Neural progenitor cell (in vitro differentiated cells): Measurements from ENCODE around the gene LRRC28. TPM values are rescaled to one million over a fixed set of nuclear protein-coding genes. Genes with fewer than 3 reads are reported as not detected.

Experiments
- DNase-seq: peaks from one replicate; pipeline ENCODE4 v3.0.0-alpha.2; 2016; ENCODE audit warnings: low spot score
- H2AFZ ChIP-seq: fragments of 200-600 bp; sonication (generic); replicated peaks from 2 replicates; pipeline ENCODE4 v1.6.1; 2016; ENCODE audit warnings: antibody characterized with exemption
- H3F3A ChIP-seq: fragments of 200-600 bp; sonication (generic); 2 replicates; pipeline ENCODE4 v1.6.1; 2016; ENCODE audit warnings: antibody characterized with exemption, low read depth
- H3K27ac ChIP-seq: fragments of 200-600 bp; sonication (generic); 2 replicates; pipeline ENCODE4 v1.5.1; 2016; ENCODE audit warnings: mild to moderate bottlenecking
- H3K27me3 ChIP-seq: fragments of 200-600 bp; sonication (generic); 2 replicates; pipeline ENCODE4 v1.6.1; 2016; ENCODE audit warnings: mild to moderate bottlenecking, moderate library complexity
- H3K36me3 ChIP-seq: fragments of 200-600 bp; sonication (generic); 2 replicates; pipeline ENCODE4 v1.5.1; 2016
- H3K4me1 ChIP-seq: fragments of 200-600 bp; sonication (generic); 2 replicates; pipeline ENCODE4 v1.6.1; 2016; ENCODE audit warnings: mixed run types
- H3K4me2 ChIP-seq: fragments of 200-600 bp; sonication (generic); 2 replicates; pipeline ENCODE4 v1.6.1; 2016
- H3K4me3 ChIP-seq: fragments of 200-600 bp; sonication (generic); 2 replicates; pipeline ENCODE4 v1.5.1; 2016
- H3K79me2 ChIP-seq: fragments of 200-600 bp; sonication (generic); 2 replicates; pipeline ENCODE4 v1.6.1; 2016; ENCODE audit warnings: low read depth
- H3K9ac ChIP-seq: fragments of 200-600 bp; sonication (generic); 2 replicates; pipeline ENCODE4 v1.6.1; 2016
- H3K9me3 ChIP-seq: fragments of 200-600 bp; sonication (generic); 2 replicates; pipeline ENCODE4 v1.5.1; 2016; ENCODE audit warnings: low read depth
- H4K20me1 ChIP-seq: fragments of 200-600 bp; sonication (generic); 2 replicates; pipeline ENCODE4 v1.6.1; 2016; ENCODE audit warnings: low read depth
- H3K27ac Mint-ChIP-seq: 3 replicates; pipeline ENCODE4 v1.8.0; 2021; ENCODE audit warnings: mixed read lengths
- H3K27me3 Mint-ChIP-seq: 2 replicates; pipeline ENCODE4 v1.8.0; 2022; ENCODE audit warnings: low read depth, mild to moderate bottlenecking, inconsistent platforms, moderate library complexity, mixed read lengths; ENCODE audit not compliant: insufficient read depth
- H3K36me3 Mint-ChIP-seq: 3 replicates; pipeline ENCODE4 v1.8.0; 2021; ENCODE audit warnings: mixed read lengths
- H3K4me1 Mint-ChIP-seq: 3 replicates; pipeline ENCODE4 v1.8.0; 2021; ENCODE audit warnings: mixed read lengths
- H3K4me3 Mint-ChIP-seq: 3 replicates; pipeline ENCODE4 v1.8.0; 2021; ENCODE audit warnings: mild to moderate bottlenecking, moderate library complexity, mixed read lengths
- H3K9me3 Mint-ChIP-seq: 3 replicates; pipeline ENCODE4 v1.8.0; 2020; ENCODE audit warnings: mixed read lengths
- EZH2 ChIP-seq: fragments of 200-600 bp; sonication (generic); IDR thresholded peaks from 2 replicates; pipeline ENCODE4 v1.6.1; 2017; ENCODE audit warnings: antibody characterized with exemption, mild to moderate bottlenecking, moderate library complexity
- EZH2phosphoT487 ChIP-seq: fragments of 200-600 bp; sonication (generic); IDR thresholded peaks from 2 replicates; pipeline ENCODE4 v1.6.1; 2017; ENCODE audit warnings: antibody characterized with exemption
- total RNA-seq: library from RNA; depleted of rRNA; stranded (reverse); fragments of >200 nt; gene quantifications from 2 replicates; pipeline ENCODE4 v1.2.3, GENCODE V29; 2015; ENCODE audit warnings: low replicate concordance
- TF ChIP-seq, protein P1 (sequence below): fragments of 200-600 bp; sonication (generic); IDR thresholded peaks from 2 replicates; pipeline ENCODE4 v1.5.1; 2017; ENCODE audit warnings: antibody characterized with exemption, mild to moderate bottlenecking

LRRC28 gene
- total RNA-seq, 1 donor from 2014 or later: 34.5 TPM

GRCh38 chr15:99291643-99292042 is 40.4 kb downstream of the LRRC28 start:
- peaks cover 13% of the 10 kb centered on the region for H3K9me3 Mint-ChIP-seq
- H3K27me3 ChIP-seq: no peaks in the 10 kb centered on the region
- H3K36me3 Mint-ChIP-seq: peaks cover 31% of the 10 kb centered on the region
- no peaks in the 10 kb centered on the region for H3K79me2 ChIP-seq
- H3F3A ChIP-seq: no peaks in the 10 kb centered on the region
- H3K27ac ChIP-seq: no peak overlapping the region
- no peak overlapping the region for H3K4me3 ChIP-seq
- H3K36me3 ChIP-seq: no peaks in the 10 kb centered on the region
- H3K4me3 Mint-ChIP-seq: no peak overlapping the region
- DNase-seq: no peak
- no peaks in the 10 kb centered on the region for H3K4me1 Mint-ChIP-seq
- no peaks in the 10 kb centered on the region for H3K4me1 ChIP-seq
- H3K4me2 ChIP-seq: no peak overlapping the region
- H3K27ac Mint-ChIP-seq: no peak overlapping the region
- no peaks in the 10 kb centered on the region for H4K20me1 ChIP-seq
- no peaks in the 10 kb centered on the region for H3K27me3 Mint-ChIP-seq
- TF ChIP-seq EZH2: no peak
- TF ChIP-seq, protein P1, sequence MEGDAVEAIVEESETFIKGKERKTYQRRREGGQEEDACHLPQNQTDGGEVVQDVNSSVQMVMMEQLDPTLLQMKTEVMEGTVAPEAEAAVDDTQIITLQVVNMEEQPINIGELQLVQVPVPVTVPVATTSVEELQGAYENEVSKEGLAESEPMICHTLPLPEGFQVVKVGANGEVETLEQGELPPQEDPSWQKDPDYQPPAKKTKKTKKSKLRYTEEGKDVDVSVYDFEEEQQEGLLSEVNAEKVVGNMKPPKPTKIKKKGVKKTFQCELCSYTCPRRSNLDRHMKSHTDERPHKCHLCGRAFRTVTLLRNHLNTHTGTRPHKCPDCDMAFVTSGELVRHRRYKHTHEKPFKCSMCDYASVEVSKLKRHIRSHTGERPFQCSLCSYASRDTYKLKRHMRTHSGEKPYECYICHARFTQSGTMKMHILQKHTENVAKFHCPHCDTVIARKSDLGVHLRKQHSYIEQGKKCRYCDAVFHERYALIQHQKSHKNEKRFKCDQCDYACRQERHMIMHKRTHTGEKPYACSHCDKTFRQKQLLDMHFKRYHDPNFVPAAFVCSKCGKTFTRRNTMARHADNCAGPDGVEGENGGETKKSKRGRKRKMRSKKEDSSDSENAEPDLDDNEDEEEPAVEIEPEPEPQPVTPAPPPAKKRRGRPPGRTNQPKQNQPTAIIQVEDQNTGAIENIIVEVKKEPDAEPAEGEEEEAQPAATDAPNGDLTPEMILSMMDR: no peak
- TF ChIP-seq EZH2phosphoT487: no peak
- H3K9me3 ChIP-seq: no peaks in the 10 kb centered on the region
- no peak overlapping the region for H2AFZ ChIP-seq
- H3K9ac ChIP-seq: no peak overlapping the region

DNA sequence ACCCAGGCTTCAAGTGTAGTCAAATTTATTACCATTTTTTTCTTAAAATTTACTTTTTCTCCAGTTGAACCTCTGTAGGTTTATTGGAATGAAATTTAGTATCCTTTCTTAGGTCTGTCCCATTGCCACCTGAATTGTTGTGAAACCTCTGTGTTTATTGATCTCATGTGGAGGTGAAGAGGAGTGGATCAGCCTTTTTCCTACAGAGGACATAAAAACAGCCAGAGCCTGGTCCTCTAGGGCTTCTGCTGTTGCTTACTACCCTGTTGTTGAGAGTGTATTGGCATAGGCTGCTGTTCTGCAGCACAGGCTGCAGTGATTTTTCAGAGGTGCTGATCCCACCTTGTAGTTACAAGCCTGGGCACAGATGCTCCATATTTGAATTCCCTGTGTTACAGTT is 44.6 kb downstream of the LRRC28 start:
- Histone ChIP-seq H3K79me2 (no peaks in the 10 kb centered on the region), H3F3A (no peaks in the 10 kb centered on the region), H3K4me3 (no peak overlapping the region), H3K27me3 (no peaks in the 10 kb centered on the region), H4K20me1 (no peaks in the 10 kb centered on the region), H2AFZ (no peak overlapping the region), H3K36me3 (no peaks in the 10 kb centered on the region), H3K9me3 (no peaks in the 10 kb centered on the region), H3K4me1 (no peaks in the 10 kb centered on the region), H3K4me2 (no peak overlapping the region), H3K27ac (no peak overlapping the region), H3K9ac (no peak overlapping the region)
- H3K9me3 Mint-ChIP-seq: peaks cover 13% of the 10 kb centered on the region
- H3K27me3 Mint-ChIP-seq: no peaks in the 10 kb centered on the region
- no peak overlapping the region for H3K4me3 Mint-ChIP-seq
- H3K27ac Mint-ChIP-seq: no peak overlapping the region
- peaks cover 31% of the 10 kb centered on the region for H3K36me3 Mint-ChIP-seq
- no peak for DNase-seq
- H3K4me1 Mint-ChIP-seq: no peaks in the 10 kb centered on the region
- TF ChIP-seq EZH2 (no peak), EZH2phosphoT487 (no peak)
- TF ChIP-seq, protein P1: no peak

DNA sequence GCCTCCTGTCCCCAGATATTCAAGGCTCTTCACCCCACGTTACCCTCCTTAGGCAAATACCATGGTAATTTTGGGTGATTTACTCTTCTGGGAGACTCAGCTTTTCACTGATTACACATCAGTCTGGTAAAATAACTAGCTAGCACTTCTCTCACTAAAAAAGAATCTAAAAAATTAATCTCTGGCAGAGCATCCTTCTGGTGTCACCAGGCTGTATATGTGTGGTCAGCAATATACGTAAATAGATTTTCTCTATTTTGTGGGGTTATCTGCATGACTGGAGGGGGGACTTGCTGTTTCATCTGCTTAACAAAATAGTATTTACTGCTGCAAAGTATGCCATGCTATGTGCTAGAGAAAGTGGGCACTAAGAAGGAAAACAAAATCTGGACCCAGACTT is 45.1 kb downstream of the LRRC28 start:
- Histone ChIP-seq H3K4me3 (no peak overlapping the region), H3K36me3 (no peaks in the 10 kb centered on the region), H3K9ac (no peak overlapping the region), H3K27me3 (no peaks in the 10 kb centered on the region), H3F3A (no peaks in the 10 kb centered on the region), H2AFZ (no peak overlapping the region), H4K20me1 (no peaks in the 10 kb centered on the region), H3K4me1 (no peaks in the 10 kb centered on the region), H3K79me2 (no peaks in the 10 kb centered on the region), H3K9me3 (no peaks in the 10 kb centered on the region), H3K27ac (no peak overlapping the region), H3K4me2 (no peak overlapping the region)
- H3K9me3 Mint-ChIP-seq: peaks cover 13% of the 10 kb centered on the region
- peaks cover 26% of the 10 kb centered on the region for H3K36me3 Mint-ChIP-seq
- no peak overlapping the region for H3K4me3 Mint-ChIP-seq
- TF ChIP-seq, protein P1: no peak
- TF ChIP-seq EZH2phosphoT487 (no peak), EZH2 (no peak)
- no peak overlapping the region for H3K27ac Mint-ChIP-seq
- no peak for DNase-seq
- H3K4me1 Mint-ChIP-seq: no peaks in the 10 kb centered on the region
- no peaks in the 10 kb centered on the region for H3K27me3 Mint-ChIP-seq
